RWPE2 (cell line): ENCODE results near the gene GOLGA8S.
"Not testable (repeated sequence)": the region's sequence is repeated elsewhere in the genome, so short reads cannot be mapped to it uniquely, and the experiment has no call there.

Source experiments
- ATAC-seq: fragments of 200-7000 bp; cut with Tn5 transposase; 3 replicates; pipeline ENCODE4 v1.9.1; 2021; ENCODE audit warnings: low read depth
- DNase-seq: peaks from one replicate; pipeline ENCODE4 v3.0.0-alpha.2; 2020; ENCODE audit warnings: low spot score
- H3K27ac ChIP-seq: fragments of 450-650 bp; 2 replicates; pipeline ENCODE4 v1.5.1; 2017; ENCODE audit warnings: mild to moderate bottlenecking; ENCODE audit not compliant: poor library complexity, severe bottlenecking
- H3K27me3 ChIP-seq: fragments of 250-450 bp; sonication (Bioruptor Pico); 2 replicates; pipeline ENCODE4 v1.5.1; 2021; ENCODE audit warnings: mild to moderate bottlenecking, moderate library complexity; ENCODE audit not compliant: insufficient read depth, poor library complexity, severe bottlenecking
- H3K36me3 ChIP-seq: fragments of 250-450 bp; sonication (Bioruptor Pico); 2 replicates; pipeline ENCODE4 v1.5.1; 2020; ENCODE audit warnings: low read depth, mild to moderate bottlenecking, moderate library complexity
- H3K4me1 ChIP-seq: fragments of 250-450 bp; sonication (Bioruptor Pico); 2 replicates; pipeline ENCODE4 v1.5.1; 2021; ENCODE audit warnings: mild to moderate bottlenecking, moderate library complexity; ENCODE audit not compliant: insufficient read depth, poor library complexity, severe bottlenecking
- H3K4me3 ChIP-seq: fragments of 250-450 bp; sonication (Bioruptor Pico); 2 replicates; pipeline ENCODE4 v1.5.1; 2021; ENCODE audit warnings: mild to moderate bottlenecking, moderate library complexity; ENCODE audit not compliant: severe bottlenecking
- H3K9me3 ChIP-seq: fragments of 250-450 bp; sonication (Bioruptor Pico); 2 replicates; pipeline ENCODE4 v1.5.1; 2021; ENCODE audit warnings: mild to moderate bottlenecking, moderate library complexity; ENCODE audit not compliant: severe bottlenecking
- CTCF ChIP-seq: fragments of 450-650 bp; IDR thresholded peaks from one replicate; pipeline ENCODE4 v1.5.1; 2017; ENCODE audit warnings: mild to moderate bottlenecking, moderate library complexity; ENCODE audit not compliant: poor library complexity, severe bottlenecking

The GOLGA8S gene

GRCh38 chr15:23401627-23402026 is 47.1 kb downstream of the GOLGA8S start:
- H3K9me3 ChIP-seq: no peaks in the 10 kb centered on the region
- ATAC-seq: no peak; the same call in 2 of the 3 replicates
- no peaks in the 10 kb centered on the region for H3K36me3 ChIP-seq
- H3K4me3 ChIP-seq: no peak overlapping the region
- H3K27me3 ChIP-seq: peaks cover 6% of the 10 kb centered on the region
- TF ChIP-seq CTCF: no peak
- H3K27ac ChIP-seq: no peak overlapping the region
- DNase-seq: no peak
- no peaks in the 10 kb centered on the region for H3K4me1 ChIP-seq

- Histone ChIP-seq H3K27me3 (peaks cover 6% of the 10 kb centered on the region), H3K36me3 (no peaks in the 10 kb centered on the region), H3K27ac (no peak overlapping the region), H3K4me3 (no peak overlapping the region), H3K4me1 (no peaks in the 10 kb centered on the region), H3K9me3 (no peaks in the 10 kb centered on the region)
- no peak for TF ChIP-seq CTCF
- DNase-seq (no peak), ATAC-seq (no peak)
These were observed 47.6 kb downstream of the GOLGA8S start for GRCh38 chr15:23402140-23402539.

GRCh38 chr15:23402544-23402943 is 48.0 kb downstream of the GOLGA8S start:
- H3K9me3 ChIP-seq: no peaks in the 10 kb centered on the region
- no peak for TF ChIP-seq CTCF
- H3K27me3 ChIP-seq: peaks cover 6% of the 10 kb centered on the region
- H3K36me3 ChIP-seq: no peaks in the 10 kb centered on the region
- H3K4me3 ChIP-seq: no peak overlapping the region
- no peaks in the 10 kb centered on the region for H3K4me1 ChIP-seq
- ATAC-seq (no peak), DNase-seq (no peak)
- H3K27ac ChIP-seq: no peak overlapping the region

GRCh38 chr15:23403550-23403949 is 49.0 kb downstream of the GOLGA8S start:
- no peak for DNase-seq
- H3K27me3 ChIP-seq: peaks cover 6% of the 10 kb centered on the region
- H3K4me3 ChIP-seq: no peak overlapping the region
- H3K4me1 ChIP-seq: no peaks in the 10 kb centered on the region
- H3K9me3 ChIP-seq: no peaks in the 10 kb centered on the region
- no peak overlapping the region for H3K27ac ChIP-seq
- H3K36me3 ChIP-seq: no peaks in the 10 kb centered on the region
- TF ChIP-seq CTCF: no peak
- no peak for ATAC-seq

- Histone ChIP-seq H3K4me3 (no peak overlapping the region), H3K27me3 (no peaks in the 10 kb centered on the region), H3K9me3 (no peaks in the 10 kb centered on the region), H3K27ac (no peak overlapping the region), H3K36me3 (no peaks in the 10 kb centered on the region), H3K4me1 (no peaks in the 10 kb centered on the region)
- TF ChIP-seq CTCF: no peak
- DNase-seq (peak; percentile 26), ATAC-seq (no peak)
These were observed 57.3 kb downstream of the GOLGA8S start for GRCh38 chr15:23411841-23412240.

GRCh38 chr15:23412881-23413600 is 58.5 kb downstream of the GOLGA8S start:
- not testable (repeated sequence) for H3K9me3 ChIP-seq

More at GRCh38 chr15:23412881-23413600, 58.5 kb downstream of the GOLGA8S start:
- H3K4me3 ChIP-seq, H3K36me3 ChIP-seq, H3K27ac ChIP-seq, H3K4me1 ChIP-seq, H3K27me3 ChIP-seq: not testable (repeated sequence)
- DNase-seq: peak; percentile 11
- peak; percentile 50; the same call in 2 of the 3 replicates for ATAC-seq
